OCI-LY1 (cell line): ENCODE results near the gene SNCB.
A peak's percentile ranks its signal among the peaks of the same experiment; 100 is the strongest.

Source experiments
- H2AFZ ChIP-seq: fragments of 200-600 bp; sonication (generic), shearing (Covaris generic); 2 replicates; pipeline ENCODE4 v1.6.0; 2014; ENCODE audit warnings: antibody characterized with exemption, mild to moderate bottlenecking, low read length
- H3F3A ChIP-seq: fragments of 200-600 bp; sonication (generic), shearing (Covaris generic); 2 replicates; pipeline ENCODE4 v1.6.0; 2014; ENCODE audit warnings: mild to moderate bottlenecking, antibody characterized with exemption, low read length, moderate library complexity; ENCODE audit not compliant: insufficient read depth
- H3K27ac ChIP-seq: fragments of 200-600 bp; sonication (generic); 2 replicates; pipeline ENCODE4 v1.5.1; 2014; ENCODE audit warnings: low read length, mixed run types, mild to moderate bottlenecking, low read depth; ENCODE audit not compliant: poor library complexity, severe bottlenecking
- H3K27me3 ChIP-seq: fragments of 200-600 bp; sonication (generic); 2 replicates; pipeline ENCODE4 v1.6.0; 2014; ENCODE audit warnings: antibody characterized with exemption, mild to moderate bottlenecking, low read length, moderate library complexity; ENCODE audit not compliant: insufficient read depth
- H3K36me3 ChIP-seq: fragments of 200-600 bp; sonication (generic); 2 replicates; pipeline ENCODE4 v1.6.1; 2014; ENCODE audit warnings: mild to moderate bottlenecking, antibody characterized with exemption, low read length, moderate library complexity, mixed read lengths; ENCODE audit not compliant: insufficient read depth
- H3K4me1 ChIP-seq: fragments of 200-600 bp; sonication (generic); 2 replicates; pipeline ENCODE4 v1.5.1; 2014; ENCODE audit warnings: mild to moderate bottlenecking, low read length, moderate library complexity; ENCODE audit not compliant: insufficient read depth, severe bottlenecking
- H3K4me2 ChIP-seq: fragments of 200-600 bp; sonication (generic), shearing (Covaris generic); 2 replicates; pipeline ENCODE4 v1.6.1; 2014; ENCODE audit warnings: low read length
- H3K4me3 ChIP-seq: fragments of 200-600 bp; sonication (generic); 2 replicates; pipeline ENCODE4 v1.5.1; 2014; ENCODE audit warnings: low read length, low read depth, mild to moderate bottlenecking, mixed read lengths; ENCODE audit not compliant: poor library complexity, severe bottlenecking
- H3K79me2 ChIP-seq: fragments of 200-600 bp; shearing (Covaris generic); 2 replicates; pipeline ENCODE4 v1.6.1; 2016; ENCODE audit warnings: mixed run types, low read length, mixed read lengths; ENCODE audit not compliant: insufficient read depth
- H3K9ac ChIP-seq: fragments of 200-600 bp; sonication (generic), shearing (Covaris generic); 2 replicates; pipeline ENCODE4 v1.6.1; 2014; ENCODE audit warnings: mild to moderate bottlenecking, low read length, mixed read lengths
- H3K9me2 ChIP-seq: fragments of 200-600 bp; sonication (generic), shearing (Covaris generic); 2 replicates; pipeline ENCODE4 v1.6.1; 2014; ENCODE audit warnings: low read depth, mild to moderate bottlenecking, low read length, mixed read lengths
- H3K9me3 ChIP-seq: fragments of 200-600 bp; shearing (Covaris generic); 2 replicates; pipeline ENCODE4 v1.6.1; 2014; ENCODE audit warnings: low read length, mixed read lengths
- H4K20me1 ChIP-seq: fragments of 200-600 bp; sonication (generic), shearing (Covaris generic); 2 replicates; pipeline ENCODE4 v1.6.0; 2016; ENCODE audit warnings: mild to moderate bottlenecking, low read length; ENCODE audit not compliant: insufficient read depth
- EZH2 ChIP-seq: fragments of 200-600 bp; sonication (generic), shearing (Covaris generic); IDR thresholded peaks from 2 replicates; pipeline ENCODE4 v1.8.0; 2017; ENCODE audit warnings: borderline replicate concordance, mixed run types, mild to moderate bottlenecking, antibody characterized with exemption, low read length, moderate library complexity, mixed read lengths
- TF ChIP-seq, protein P1 (sequence below): fragments of 200-600 bp; sonication (generic), shearing (Covaris generic); IDR thresholded peaks from 2 replicates; pipeline ENCODE4 v1.5.1; 2017; ENCODE audit warnings: mild to moderate bottlenecking, antibody characterized with exemption, low read length, moderate library complexity, mixed read lengths

The SNCB gene

DNA sequence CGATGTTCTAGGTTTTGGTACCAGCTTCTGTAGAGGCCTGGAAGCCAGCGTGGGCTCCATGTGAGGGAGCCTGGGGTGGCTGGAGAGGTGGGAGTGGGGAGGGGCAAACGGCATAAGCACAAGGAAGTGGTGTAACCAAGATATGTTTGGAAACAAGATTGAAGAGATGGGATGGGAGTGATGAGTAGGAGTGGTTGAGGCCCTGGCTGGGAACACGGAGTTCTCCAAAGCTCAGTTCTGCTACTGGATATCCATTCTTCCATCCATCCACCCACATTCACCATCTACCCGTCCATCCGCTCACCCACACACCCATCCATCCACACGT is 29.1 kb upstream of the SNCB start:
- Histone ChIP-seq H3K9me3 (no peaks in the 10 kb centered on the region), H3K4me3 (no peak overlapping the region), H3K27me3 (peaks cover 3% of the 10 kb centered on the region; the same call in 1 of the 2 replicates), H3K9me2 (no peaks in the 10 kb centered on the region), H3K27ac (no peak overlapping the region), H3K4me1 (no peaks in the 10 kb centered on the region), H3K36me3 (no peaks in the 10 kb centered on the region), H3F3A (no peaks in the 10 kb centered on the region), H3K79me2 (no peaks in the 10 kb centered on the region), H3K9ac (no peak overlapping the region), H3K4me2 (no peak overlapping the region), H4K20me1 (no peaks in the 10 kb centered on the region), H2AFZ (no peak overlapping the region)
- no peak for TF ChIP-seq EZH2
- TF ChIP-seq, protein P1, sequence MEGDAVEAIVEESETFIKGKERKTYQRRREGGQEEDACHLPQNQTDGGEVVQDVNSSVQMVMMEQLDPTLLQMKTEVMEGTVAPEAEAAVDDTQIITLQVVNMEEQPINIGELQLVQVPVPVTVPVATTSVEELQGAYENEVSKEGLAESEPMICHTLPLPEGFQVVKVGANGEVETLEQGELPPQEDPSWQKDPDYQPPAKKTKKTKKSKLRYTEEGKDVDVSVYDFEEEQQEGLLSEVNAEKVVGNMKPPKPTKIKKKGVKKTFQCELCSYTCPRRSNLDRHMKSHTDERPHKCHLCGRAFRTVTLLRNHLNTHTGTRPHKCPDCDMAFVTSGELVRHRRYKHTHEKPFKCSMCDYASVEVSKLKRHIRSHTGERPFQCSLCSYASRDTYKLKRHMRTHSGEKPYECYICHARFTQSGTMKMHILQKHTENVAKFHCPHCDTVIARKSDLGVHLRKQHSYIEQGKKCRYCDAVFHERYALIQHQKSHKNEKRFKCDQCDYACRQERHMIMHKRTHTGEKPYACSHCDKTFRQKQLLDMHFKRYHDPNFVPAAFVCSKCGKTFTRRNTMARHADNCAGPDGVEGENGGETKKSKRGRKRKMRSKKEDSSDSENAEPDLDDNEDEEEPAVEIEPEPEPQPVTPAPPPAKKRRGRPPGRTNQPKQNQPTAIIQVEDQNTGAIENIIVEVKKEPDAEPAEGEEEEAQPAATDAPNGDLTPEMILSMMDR, result no peak

DNA sequence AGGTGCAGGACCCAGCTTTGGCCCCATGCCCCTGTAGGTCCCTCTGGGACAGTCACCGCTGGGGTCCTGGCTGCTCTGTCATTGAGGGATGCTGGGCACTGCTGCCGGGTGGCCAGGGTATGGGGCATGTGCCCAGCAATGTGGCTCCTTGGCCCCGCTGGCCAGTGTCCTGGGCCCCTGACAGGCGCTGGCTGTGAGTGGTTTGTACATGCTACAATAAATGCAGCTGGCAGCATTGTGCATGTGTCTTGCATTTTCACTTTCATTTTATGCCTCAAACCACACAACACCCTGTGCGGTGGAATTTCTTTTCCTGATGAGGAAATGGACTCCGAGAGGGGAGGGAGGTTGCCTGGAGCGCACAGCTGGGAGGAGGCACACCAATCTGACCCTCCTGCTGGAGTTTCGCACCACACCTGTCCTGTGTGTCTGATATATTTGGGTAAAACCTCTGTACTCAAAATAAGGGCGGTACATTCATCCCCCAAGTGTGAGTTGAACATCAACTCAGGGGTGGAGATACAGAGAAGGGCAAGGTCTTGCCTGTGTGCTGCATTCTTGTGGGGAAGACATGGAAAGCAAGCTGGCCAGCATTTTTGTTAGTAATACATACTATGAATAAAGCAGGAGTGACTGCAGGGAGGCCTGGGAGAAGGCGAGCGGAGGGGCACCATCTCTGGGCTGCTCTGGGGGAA is 28.6 kb upstream of the SNCB start:
- no peak overlapping the region for H2AFZ ChIP-seq
- H3K9me2 ChIP-seq, result no peaks in the 10 kb centered on the region
- H3K9ac ChIP-seq, result no peak overlapping the region
- H3K79me2 ChIP-seq, result no peaks in the 10 kb centered on the region
- H3K9me3 ChIP-seq, result no peaks in the 10 kb centered on the region
- H3F3A ChIP-seq, result no peaks in the 10 kb centered on the region
- H3K4me3 ChIP-seq, result no peak overlapping the region
- peak overlapping the region; percentile 30 for H3K4me2 ChIP-seq
- H3K27me3 ChIP-seq, result peaks cover 3% of the 10 kb centered on the region; the same call in 1 of the 2 replicates
- no peak for TF ChIP-seq EZH2
- TF ChIP-seq, protein P1, result no peak
- no peaks in the 10 kb centered on the region for H4K20me1 ChIP-seq
- no peaks in the 10 kb centered on the region for H3K36me3 ChIP-seq
- H3K4me1 ChIP-seq, result no peaks in the 10 kb centered on the region
- H3K27ac ChIP-seq, result no peak overlapping the region

DNA sequence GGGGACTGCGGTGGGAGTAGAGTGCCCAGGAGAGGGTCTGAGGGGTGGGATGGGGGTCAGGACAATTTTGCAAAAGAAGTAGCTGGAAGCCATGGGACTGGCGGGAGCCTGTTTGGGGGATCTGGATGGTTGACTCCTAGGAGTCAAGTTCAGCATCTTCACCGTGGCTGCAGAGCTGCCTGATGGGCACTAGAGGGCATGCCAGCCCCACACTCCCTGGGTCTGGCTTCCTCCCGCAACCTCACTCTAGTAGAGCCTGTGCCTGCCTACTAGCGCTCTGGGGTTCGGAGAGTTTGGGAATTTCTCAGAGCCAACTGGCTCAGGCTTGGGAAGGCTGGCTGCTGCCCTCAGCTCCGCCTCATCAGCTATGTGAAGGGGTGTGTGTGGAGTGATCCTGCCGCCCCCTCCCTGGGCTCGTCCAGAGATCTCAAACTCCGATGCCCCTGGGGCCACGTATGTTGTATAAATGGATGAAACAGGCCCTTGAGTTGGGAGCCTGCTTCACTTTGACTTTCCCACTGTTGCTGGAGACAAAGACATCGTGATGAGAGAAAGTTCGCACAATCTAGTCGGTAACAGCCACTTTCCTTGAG is 27.8 kb upstream of the SNCB start:
- no peak overlapping the region for H3K9ac ChIP-seq
- H3K27me3 ChIP-seq, result peaks cover 3% of the 10 kb centered on the region; the same call in 1 of the 2 replicates
- H3K4me2 ChIP-seq, result no peak overlapping the region
- H3K36me3 ChIP-seq, result no peaks in the 10 kb centered on the region
- no peak overlapping the region for H3K4me3 ChIP-seq
- TF ChIP-seq EZH2, result no peak
- TF ChIP-seq, protein P1, result peak; percentile 78
- no peaks in the 10 kb centered on the region for H3K79me2 ChIP-seq
- no peaks in the 10 kb centered on the region for H3K4me1 ChIP-seq
- H3K9me3 ChIP-seq, result no peaks in the 10 kb centered on the region
- H3K27ac ChIP-seq, result no peak overlapping the region
- no peaks in the 10 kb centered on the region for H3F3A ChIP-seq
- no peaks in the 10 kb centered on the region for H4K20me1 ChIP-seq
- H2AFZ ChIP-seq, result no peak overlapping the region
- H3K9me2 ChIP-seq, result no peaks in the 10 kb centered on the region
